Activated naive CD8-positive, alpha-beta T cell treated with anti-CD3 and anti-CD28 coated beads, Interleukin-2, amount 50 U/mL, for 16 hours (primary cell): ENCODE results near the gene ORAI2.
"Not testable (repeated sequence)": the region's sequence is repeated elsewhere in the genome, so short reads cannot be mapped to it uniquely, and the experiment has no call there.

Experiments used
- DNase-seq: peaks from one replicate; pipeline ENCODE4 v3.0.0-alpha.2; 2020; ENCODE audit warnings: low read depth, low spot score

ORAI2 gene

DNA sequence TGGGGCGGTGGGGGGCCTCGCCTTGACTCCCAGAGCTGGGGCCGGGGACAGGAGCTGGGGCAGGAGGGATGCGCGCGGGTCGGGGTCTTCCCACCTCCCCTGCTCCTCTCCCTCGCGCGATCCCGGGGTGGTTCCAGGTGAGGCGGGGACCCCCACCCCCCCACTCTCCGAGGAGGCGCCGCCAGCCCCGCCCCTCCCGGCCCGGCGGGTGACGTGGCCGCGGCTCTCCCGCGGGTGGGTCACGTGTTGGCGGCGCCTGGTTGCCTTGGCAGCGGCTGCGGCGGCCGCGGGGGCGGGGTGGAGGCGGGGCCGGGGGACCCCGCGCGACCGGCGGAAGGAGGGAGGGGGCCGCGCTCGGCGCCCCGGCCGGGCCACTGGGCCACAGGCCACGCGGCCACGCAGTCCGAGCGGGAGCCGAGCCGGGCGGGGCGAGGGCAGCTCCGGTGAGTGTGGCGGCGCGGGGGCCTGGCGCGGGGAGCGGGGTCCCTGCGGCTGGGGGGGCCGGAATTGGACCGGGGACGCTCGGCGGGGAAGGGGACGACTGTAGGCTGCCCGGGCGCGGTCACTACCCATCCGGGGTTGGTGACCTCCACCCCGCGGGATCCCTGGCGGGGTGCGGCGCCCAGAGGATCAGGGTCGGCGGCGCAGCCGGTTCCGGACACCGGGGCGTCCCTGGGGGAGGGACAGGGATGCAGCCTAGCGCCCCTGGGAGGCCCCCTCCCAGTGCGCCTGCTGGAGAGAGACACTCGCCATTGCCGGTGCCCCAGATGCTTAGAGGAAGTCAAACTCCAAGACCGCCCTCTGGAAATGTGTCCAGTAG lies at the start of gene ORAI2:
ORAI2 (plus strand) TSS at position 357 of the 820 bp plus-strand sequence. CDS start 5,382 bp downstream, outside the sequence.
- peak; percentile 68 for DNase-seq

DNA sequence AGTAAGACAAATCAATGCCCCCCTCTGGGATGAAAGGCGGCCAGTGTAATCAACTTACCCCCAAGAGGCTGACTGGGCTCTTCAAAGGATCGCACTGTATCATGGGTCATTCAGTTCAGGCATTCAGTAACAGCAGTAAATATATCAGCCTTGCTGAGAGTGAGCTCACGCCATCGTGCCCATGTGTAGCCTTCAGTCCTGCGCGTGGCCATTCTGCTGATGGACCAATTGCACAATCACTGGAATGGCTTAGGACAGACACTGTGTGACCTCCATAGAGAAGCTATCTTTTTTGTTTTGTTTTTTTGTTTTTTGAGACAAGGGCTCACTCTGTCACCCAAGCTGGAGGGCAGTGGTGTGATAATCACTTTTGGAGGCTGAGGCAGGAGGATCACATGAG lies 46.3 kb upstream of the ORAI2 start:
- no peak for DNase-seq

DNA sequence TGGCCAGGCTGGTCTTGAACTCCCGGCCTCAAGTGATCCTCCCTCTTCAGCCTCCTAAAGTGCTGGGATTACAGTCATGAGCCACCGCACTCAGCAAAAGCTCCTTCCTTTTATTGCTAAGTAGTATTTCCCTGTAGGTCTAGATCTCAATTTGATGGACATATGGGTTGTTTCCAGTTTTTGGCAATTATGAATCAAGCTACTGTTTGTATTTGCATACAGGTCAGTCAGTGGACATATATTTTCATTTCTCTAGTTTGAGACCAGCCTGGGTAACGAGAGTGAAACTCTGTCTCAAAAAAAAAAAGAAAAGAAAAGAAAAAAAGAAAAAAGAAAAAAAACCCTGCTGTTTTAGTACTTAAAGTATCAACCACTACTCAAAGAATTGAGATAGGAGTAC lies 43.6 kb upstream of the ORAI2 start:
- DNase-seq: no peak

DNA sequence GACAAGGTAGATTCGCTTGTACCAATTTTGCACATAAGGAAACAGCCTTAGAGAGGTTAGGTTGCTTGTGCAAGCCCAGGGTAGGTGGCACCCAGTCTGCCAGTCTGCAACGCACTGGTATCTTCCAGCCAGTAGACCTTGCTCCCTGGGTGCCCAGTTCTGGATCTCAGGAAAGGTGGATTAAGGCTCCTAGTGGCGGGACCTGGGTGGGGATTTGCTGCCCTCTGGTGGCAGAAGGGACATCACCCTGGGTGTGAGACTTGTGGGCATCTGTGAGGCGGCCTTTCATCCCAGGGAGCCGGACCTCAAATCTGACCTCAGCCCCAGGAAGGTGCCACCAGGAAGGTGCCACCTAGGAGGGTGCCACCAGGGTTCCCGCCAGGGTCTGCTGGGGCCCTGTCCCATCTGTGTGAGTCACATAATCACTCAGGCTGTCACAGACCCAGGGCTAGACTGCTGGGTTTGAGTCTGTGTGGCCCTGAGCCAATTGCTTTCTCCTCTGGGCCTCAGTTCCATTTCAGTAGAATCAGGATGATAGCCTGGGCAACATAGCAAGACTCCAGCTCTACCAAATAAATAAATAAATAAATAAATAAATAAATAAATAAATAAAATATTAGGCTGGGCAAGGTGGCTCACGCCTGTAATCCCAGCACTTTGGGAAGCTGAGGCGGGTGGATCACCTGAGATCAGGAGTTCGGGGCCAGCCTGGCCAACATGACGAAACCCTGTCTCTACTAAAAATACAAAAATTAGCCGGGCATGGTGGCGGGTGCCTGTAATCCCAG lies 42.5 kb upstream of the ORAI2 start:
- DNase-seq: peak; percentile 31

DNA sequence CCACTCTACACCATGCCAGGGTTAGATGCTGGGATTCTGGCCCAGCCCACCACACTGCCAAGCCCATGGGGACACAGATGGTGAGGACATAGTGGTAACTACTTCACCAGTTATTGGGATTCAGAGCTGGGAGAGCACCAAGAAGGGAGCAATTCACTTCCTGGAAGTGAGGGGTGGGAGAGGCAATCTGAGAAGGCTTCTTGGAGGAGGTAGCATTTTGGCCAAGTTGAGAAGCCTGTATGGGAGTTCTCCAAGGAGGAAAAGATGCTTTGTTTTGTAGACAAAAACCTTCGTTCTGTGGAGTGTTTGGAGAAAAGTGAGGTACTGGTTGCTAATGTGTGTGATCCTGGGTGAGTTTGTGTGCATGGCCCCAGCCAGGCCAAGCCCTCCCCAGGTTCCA lies 41.0 kb upstream of the ORAI2 start:
- DNase-seq: no peak

DNA sequence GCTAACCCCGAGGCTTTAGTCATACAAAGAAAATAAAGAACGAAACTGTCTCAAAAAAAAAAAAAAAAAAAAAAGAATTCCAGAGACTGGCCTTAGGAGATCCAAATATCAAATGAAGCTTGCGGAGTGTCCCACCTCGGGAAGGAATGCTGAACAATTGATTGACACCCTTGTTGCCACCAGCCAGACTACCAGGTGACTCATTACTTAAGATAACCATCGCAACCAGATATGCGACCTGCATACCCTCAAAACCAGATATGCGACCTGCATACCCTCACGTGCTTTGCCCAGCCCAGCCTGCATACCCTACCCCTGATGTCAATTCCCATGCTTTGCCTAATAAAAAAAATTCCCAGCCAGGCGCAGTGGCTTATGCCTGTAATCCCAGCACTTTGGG lies 39.9 kb upstream of the ORAI2 start:
- no peak for DNase-seq

DNA sequence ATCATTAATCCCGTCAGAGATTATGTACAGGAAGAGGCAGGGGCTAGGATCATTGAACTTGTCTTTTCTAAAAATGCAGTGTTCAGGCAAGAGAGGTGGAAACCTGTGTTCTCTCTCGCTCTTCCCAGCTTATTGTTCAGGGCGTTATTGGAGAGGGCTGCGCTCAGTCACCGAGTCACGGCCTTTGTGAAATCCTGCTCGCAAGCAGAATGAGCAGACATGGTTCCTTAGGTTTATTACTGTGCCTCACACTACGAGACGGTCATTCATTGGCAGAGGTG lies 37.8 kb upstream of the ORAI2 start:
- no peak for DNase-seq

DNA sequence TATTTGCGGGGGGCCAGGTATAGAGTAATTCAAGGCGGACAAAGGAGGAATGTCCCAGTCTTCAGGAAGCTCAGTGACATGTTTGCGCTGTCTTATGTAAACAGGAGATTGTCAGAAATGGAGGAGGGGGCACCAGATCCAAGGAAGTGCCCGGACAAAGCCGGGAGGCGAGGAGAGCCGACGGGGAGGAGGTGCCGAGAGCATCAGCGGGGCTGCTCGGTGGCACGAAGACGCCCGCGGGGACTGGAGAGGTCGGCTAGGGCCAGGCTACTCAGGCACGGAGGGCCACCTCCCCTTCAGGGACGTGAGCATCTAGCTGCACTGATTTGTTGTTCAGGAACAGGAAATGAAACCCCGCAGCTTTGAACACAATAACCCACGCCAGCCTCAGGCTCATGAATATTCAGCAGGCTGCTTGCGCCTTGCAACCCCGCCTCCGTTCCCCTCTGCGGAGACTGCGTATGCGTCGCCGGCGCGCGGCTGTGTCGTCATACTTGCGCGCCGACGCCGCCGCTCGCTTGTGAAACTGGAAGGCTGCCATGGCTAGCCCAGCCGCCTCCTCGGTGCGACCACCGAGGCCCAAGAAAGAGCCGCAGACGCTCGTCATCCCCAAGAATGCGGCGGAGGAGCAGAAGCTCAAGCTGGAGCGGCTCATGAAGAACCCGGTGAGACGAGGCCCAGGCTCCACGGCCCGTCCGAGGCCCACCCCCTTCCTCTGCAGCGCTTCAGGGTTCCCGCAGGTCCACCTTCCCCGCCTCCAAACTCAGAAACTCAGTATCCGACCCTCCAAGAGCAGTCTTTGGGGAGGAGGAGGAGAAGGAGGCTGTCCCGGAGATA lies 37.3 kb upstream of the ORAI2 start, which contains the start of gene PRKRIP1:
PRKRIP1 (plus strand) TSS at position 491 of the 837 bp plus-strand sequence; CDS start at position 540, 49 bp downstream.
- peak; percentile 65 for DNase-seq

DNA sequence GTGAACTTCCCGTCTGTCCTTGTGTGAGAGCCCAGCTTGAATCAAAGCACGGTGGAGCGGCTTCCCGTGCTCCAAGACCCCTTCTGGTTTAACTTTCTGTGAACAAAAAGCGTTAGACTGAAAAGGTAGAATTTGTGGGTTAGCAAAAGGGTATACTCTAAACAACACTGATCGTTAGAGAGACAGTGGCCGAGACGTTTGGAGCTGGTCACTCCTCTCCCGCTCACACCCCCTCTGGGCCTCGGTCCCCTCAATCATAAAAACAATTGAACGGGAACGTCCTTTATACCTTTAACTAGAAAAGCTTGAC lies 36.7 kb upstream of the ORAI2 start:
- DNase-seq: no peak

DNA sequence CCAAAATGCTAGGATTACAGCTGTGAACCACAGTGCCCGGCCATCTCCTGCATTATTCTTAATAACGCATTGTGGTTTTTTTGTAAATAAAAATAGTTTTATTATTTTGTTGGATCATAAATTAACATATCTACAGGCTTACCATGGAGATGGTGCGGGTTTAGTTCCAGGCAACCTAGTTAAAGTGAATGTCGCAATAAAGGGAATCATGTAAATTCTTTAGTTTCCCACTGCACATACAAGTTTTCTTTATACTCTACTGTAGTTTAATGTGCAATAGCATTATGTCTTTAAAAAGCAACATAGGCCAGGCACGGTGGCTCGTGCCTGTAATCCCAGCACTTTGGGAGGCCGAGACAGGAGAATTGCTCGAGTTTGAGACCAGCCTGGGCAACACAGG lies 34.8 kb upstream of the ORAI2 start:
- no peak for DNase-seq

DNA sequence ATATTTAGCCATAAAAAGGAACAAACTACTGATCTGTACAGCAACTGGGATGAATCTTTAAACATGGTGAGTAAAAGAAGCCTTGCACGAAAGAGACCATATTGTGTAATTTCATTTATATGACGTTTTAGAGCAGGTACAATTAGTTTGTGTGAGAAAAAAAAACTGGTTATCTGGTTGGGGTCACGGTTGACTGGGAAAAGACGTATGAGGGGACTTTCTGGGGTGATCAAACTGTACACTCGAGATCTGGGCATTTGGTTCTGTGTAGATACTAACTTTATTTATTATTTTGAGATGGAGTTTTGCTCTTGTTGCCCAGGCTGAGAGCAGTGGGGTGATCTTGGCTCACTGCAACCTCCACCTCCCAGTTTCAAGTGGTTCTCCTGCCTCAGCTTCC lies 33.0 kb upstream of the ORAI2 start:
- no peak for DNase-seq

DNA sequence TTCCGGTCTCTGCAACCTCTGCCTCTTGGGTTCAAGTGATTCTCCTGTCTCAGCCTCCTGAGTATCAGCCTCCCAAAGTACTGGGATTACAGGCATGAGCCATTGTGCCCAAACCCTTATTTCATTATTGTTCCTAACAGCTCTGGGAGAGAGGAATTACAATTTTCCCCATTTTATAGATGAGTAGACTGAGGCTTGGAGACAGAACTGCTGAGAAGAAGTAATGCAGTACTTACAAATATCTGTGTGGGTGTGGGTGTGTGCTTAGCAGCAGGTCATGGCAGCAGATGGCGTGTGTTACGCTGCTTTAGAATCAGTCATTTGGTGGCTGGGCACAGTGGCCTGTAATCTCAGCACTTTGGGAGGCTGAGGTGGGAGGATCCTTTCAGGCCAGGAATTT lies 29.8 kb upstream of the ORAI2 start:
- no peak for DNase-seq

DNA sequence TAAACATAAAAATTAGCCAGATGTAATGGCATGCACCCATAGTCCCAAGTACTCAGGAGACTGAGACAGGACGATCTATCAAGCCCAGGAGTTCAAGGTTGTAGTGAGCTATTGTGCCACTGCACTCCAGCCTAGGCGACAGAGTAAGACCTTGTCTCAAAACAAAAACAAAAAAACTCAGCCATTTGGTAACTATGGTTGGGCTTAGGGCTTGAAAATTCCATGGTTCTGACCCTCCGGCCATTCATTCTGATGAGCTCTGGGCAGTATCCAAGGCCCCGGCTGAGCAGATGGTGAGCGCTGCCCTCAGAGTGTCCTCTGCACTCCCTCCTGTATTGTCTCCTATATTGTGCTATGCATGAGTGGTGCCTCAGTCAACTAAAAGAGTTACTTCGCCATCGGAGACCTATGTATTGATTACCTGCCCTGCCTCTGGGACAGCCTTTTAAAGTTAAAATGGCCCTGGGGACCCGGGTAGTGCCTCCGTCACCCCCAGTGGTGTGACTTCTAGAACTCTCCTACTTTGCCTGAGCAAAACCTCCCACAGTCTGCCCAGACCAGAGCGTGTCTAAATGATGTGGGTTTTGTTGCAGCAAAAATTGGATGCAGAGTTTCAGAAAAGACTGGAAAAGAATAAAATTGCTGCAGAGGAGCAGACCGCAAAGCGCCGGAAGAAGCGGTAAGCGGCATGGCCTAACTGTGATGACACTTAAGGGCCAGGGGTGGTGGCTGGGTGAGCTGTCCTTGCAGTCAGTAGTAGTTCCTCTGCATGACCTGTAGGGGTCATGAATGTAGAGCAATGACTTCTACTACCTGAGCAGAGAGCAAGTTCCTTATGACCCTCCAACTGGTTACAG lies 29.1 kb upstream of the ORAI2 start:
- DNase-seq: no peak

DNA sequence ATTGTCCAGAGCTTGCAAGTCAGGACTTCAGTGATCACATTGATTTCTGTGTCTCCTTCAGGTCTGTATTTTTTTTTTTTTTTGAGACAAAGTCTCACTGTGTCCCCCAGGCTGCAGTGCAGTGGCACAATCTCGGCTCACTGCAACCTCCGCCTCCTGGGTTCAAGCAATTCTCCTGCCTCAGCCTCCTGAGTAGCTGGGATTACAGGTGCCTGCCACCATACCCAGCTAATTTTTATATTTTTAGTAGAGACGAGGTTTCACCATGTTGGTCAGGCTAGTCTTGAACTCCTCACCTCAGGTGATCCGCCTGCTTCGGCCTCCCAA lies 28.6 kb upstream of the ORAI2 start:
- DNase-seq: not testable (repeated sequence)

DNA sequence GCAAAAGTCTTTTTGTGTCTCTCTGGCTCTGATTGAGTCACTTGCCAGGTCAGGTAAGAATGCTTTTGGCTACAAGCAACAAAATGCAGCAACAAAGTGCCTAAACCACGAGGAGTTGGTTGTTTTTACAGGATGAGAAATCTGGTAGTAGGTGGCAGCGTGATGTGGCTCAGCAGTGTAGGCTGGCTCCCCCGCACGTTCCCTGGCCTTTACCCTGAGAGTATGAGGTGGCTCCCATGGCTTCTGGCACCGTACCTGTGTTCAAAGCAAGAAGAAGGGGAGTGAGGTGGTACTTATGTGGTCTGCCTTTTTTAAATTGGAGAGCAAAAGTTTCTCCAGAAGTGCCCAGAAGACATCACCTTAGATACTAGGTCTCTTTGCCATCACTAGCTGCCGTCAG lies 25.5 kb upstream of the ORAI2 start:
- no peak for DNase-seq

DNA sequence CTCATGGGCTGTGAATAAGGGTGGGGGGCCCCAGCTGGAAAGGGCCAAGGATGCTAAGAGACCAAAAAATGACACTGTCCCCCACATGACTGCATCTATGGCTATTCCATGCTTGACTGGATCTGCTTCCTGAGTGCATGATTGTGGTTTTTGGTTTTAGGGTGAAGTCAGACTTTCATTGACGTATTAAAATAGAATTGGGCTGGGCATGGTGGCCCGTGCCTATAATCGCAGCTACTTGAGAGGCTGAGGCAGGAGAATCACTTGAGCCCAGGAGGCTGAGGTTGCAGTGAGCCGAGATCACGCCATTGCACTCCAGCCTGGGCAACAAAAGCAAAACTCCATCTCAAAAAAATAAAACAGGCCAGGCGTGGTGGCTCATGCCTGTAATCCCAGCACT lies 24.8 kb upstream of the ORAI2 start:
- DNase-seq: not testable (repeated sequence)

DNA sequence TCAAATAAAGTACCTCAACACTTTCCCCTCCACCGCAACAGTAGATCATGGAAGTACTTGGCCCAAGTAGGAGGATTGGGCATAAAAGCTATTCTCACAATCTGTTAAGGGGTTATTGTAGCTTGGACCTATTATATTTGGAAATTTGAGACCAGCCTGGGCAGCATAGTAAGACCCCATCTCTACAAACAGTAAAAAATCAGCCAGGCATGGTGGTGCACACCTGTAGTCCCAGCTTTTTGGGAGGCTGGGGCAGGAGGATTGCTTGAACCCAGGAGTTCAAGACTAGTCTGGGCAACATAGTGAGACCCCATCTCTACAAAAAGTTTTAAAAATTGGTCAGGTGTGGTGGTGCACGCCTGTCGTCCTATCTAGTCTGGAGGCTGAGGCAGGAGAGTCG lies 24.0 kb upstream of the ORAI2 start:
- DNase-seq: no peak

DNA sequence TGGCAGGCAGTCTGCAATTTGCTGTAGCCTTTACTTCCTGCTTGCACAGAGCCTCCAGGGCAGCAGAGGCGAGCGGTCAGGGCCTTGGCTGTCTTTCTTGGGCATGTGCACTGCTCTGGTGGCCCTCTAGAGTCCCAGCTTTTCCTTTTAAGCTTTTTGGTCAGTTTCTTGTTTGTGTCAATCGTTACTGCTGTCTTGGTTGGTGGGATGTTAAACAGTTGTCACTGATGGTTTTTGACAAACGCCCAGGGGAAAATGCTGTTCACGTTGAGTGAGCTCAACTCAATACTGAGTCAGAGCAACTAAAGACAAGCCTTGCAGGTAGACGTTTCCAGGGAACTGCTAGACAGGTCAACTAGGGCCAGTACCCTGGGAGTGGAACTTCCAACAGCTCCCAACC lies 23.3 kb upstream of the ORAI2 start:
- DNase-seq: no peak

DNA sequence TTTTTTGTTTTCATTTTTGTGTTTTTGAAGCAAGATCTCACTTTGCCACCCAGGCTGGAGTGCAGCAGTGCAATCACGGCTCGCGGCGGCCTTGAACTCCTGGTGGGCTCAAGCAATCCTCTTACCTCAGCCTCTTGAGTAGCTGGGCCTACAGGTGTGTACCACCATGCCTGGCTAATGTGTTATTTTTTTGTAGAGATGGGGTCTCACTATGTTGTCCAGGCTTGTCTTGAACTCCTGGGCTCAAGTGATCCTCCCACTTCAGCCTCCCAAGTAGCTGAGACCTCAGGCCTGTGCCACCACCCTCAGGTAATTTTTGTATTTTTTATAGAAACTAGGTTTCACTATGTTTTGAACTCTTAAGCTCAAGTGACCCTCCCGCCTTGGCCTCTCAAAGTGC lies 22.5 kb upstream of the ORAI2 start:
- no peak for DNase-seq

DNA sequence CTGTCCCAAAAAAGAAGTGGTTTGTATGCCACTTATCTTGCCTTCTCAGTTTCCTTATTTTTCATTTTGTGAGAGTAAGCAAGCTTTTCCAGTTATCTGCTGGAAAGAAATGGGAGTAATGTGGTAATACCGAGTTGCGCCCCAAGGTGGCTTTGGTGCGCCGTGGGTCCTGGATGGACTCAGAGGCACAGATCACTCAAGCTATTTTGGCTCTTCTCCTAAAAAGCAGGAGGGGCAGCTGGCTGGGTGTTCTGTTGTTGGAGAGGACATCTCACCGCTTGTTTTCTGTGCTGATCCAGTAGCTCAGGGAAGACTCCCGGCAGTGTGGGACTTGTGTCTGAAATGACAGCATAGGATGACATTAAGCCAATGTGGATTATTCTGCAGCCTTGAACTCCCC lies 20.8 kb upstream of the ORAI2 start:
- no peak for DNase-seq

DNA sequence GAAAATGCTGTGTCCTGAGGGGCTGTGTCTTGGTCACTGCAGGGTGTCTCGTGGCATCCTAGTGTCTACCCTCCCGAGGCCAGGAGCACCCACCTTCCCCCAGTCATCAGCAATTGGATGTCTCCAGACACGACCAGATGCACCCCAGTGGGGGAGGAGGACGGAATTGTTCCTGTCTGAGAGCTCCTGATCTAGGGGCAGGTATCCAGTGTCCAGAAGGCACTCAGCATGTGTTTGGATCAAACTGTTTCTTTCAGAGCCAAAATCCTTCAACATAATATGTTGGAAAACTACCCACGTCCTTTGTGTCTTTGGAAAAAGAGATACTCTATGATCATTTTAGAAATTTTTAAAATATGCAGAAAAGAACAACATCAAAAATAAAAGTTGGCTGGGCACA lies 20.3 kb upstream of the ORAI2 start:
- no peak for DNase-seq

DNA sequence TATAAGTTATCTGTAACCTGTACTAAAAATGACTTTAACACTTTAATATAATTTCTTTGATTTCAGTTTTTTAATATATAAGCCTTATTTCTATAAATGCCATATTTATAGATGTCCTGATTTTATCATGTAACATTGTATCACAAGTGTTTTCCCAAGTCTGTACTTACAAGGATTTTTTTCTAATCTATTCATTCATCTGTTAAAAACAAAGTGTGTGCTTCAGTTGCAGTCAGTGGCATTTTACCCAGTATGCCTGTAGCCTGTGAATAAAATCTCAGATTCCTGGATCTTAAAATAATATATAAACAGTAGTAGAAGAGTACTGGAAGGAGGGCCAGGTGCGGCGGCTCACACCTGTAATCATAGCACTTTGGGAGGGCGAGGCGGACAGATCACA lies 19.8 kb upstream of the ORAI2 start:
- no peak for DNase-seq
